ENCODE measurements around the gene CRHR1. TPM values are rescaled to one million over a fixed set of nuclear protein-coding genes. Genes with fewer than 3 reads are reported as not detected.

Gene CRHR1
- total RNA-seq, 1 experiment from 2014 or later, result 0.15 TPM

- ChIA-PET CTCF (no interaction called here), POLR2A (no interaction called here)
- no peak for ATAC-seq
- no peak for TF ChIP-seq SIN3A (IDR thresholded peaks at IDR 0.05; ENCODE audit: borderline replicate concordance, insufficient read depth, low read depth, low read length)
- no peak for TF ChIP-seq POLR2AphosphoS5 (IDR thresholded peaks at IDR 0.05; ENCODE audit: low read depth, low read length)
- no peak for TF ChIP-seq TCF7L2 (IDR thresholded peaks at IDR 0.05; ENCODE audit: low read depth, low read length)
- no peak for TF ChIP-seq CTCF (IDR thresholded peaks at IDR 0.05)
- TF ChIP-seq REST (IDR thresholded peaks at IDR 0.05; ENCODE audit: insufficient read depth in 1 of 2, low read depth in 2 of 2, low read length in 1 of 2), result no peak
- no peaks in the 10 kb centered on the region for H3K4me1 ChIP-seq (ENCODE audit: control insufficient read depth, insufficient read depth, low read length)
- in situ Hi-C loops (cut with HindIII; ENCODE audit: low pct_unique_long_range_greater_than_20kb, low sequenced_read_pairs) (no loop called here), intact Hi-C loops (cut with micrococcal nuclease; ENCODE audit: unreplicated experiment) (no loop called here)
- no TSS peak for BruUV-seq (replicated peaks)
- no peaks in the 10 kb centered on the region for H3K9me3 ChIP-seq (ENCODE audit: control insufficient read depth, insufficient read depth, low read depth, low read length)
- DNase-seq (ENCODE audit: low read depth, low spot score), result no peak
- H3K4me3 ChIP-seq (ENCODE audit: low read depth in 2 of 2, low read length in 2 of 2), result no peak overlapping the region
- no peaks in the 10 kb centered on the region for H3K27me3 ChIP-seq (ENCODE audit: control insufficient read depth, insufficient read depth, low read length)
- H3K36me3 ChIP-seq (ENCODE audit: control insufficient read depth, insufficient read depth, low read length), result no peaks in the 10 kb centered on the region
- H3K27ac ChIP-seq (ENCODE audit: low read length), result no peak overlapping the region
These were observed 65.9 kb downstream of the CRHR1 start for GRCh38 chr17:45850011-45850410.

GRCh38 chr17:45850468-45850867 lies 66.3 kb downstream of the CRHR1 start:
- Histone ChIP-seq H3K27ac (ENCODE audit: low read length) (no peak overlapping the region), H3K36me3 (ENCODE audit: control insufficient read depth, insufficient read depth, low read length) (no peaks in the 10 kb centered on the region), H3K9me3 (ENCODE audit: control insufficient read depth, insufficient read depth, low read depth, low read length) (no peaks in the 10 kb centered on the region), H3K4me3 (ENCODE audit: low read depth in 2 of 2, low read length in 2 of 2) (no peak overlapping the region), H3K4me1 (ENCODE audit: control insufficient read depth, insufficient read depth, low read length) (no peaks in the 10 kb centered on the region), H3K27me3 (ENCODE audit: control insufficient read depth, insufficient read depth, low read length) (no peaks in the 10 kb centered on the region)
- ChIA-PET POLR2A (no interaction called here), CTCF (interaction anchor here (2.1 kb wide), 1 partner anchor 210 kb away, joined by 10 read pairs; no protein-coding TSS in a partner anchor)
- no TSS peak for BruUV-seq (replicated peaks)
- TF ChIP-seq SIN3A (IDR thresholded peaks at IDR 0.05; ENCODE audit: borderline replicate concordance, insufficient read depth, low read depth, low read length), result no peak
- TF ChIP-seq TCF7L2 (IDR thresholded peaks at IDR 0.05; ENCODE audit: low read depth, low read length), result no peak
- TF ChIP-seq POLR2AphosphoS5 (IDR thresholded peaks at IDR 0.05; ENCODE audit: low read depth, low read length), result no peak
- TF ChIP-seq CTCF (IDR thresholded peaks at IDR 0.05), result no peak
- no peak for TF ChIP-seq REST (IDR thresholded peaks at IDR 0.05; ENCODE audit: insufficient read depth in 1 of 2, low read depth in 2 of 2, low read length in 1 of 2)
- no peak for ATAC-seq
- no peak for DNase-seq (ENCODE audit: low read depth, low spot score)
- intact Hi-C loops (cut with micrococcal nuclease; ENCODE audit: unreplicated experiment) (no loop called here), in situ Hi-C loops (cut with HindIII; ENCODE audit: low pct_unique_long_range_greater_than_20kb, low sequenced_read_pairs) (no loop called here)

Measured in Panc1 (cell line).